Nephron progenitor cell (in vitro differentiated cells): ENCODE results near the gene CLDN18.

Experiments
- DNase-seq: peaks from one replicate; pipeline ENCODE4 v3.0.0; 2021
- H3K27ac Mint-ChIP-seq: 2 replicates; pipeline ENCODE4 v1.8.0; 2021; ENCODE audit warnings: mild to moderate bottlenecking, moderate library complexity, mixed read lengths
- H3K27me3 Mint-ChIP-seq: 2 replicates; pipeline ENCODE4 v1.8.0; 2021; ENCODE audit warnings: mild to moderate bottlenecking, low read depth, mixed read lengths; ENCODE audit not compliant: poor library complexity
- H3K36me3 Mint-ChIP-seq: 2 replicates; pipeline ENCODE4 v1.8.0; 2021; ENCODE audit warnings: low read depth, mixed read lengths
- H3K4me1 Mint-ChIP-seq: 2 replicates; pipeline ENCODE4 v1.8.0; 2021; ENCODE audit warnings: mixed read lengths
- H3K4me3 Mint-ChIP-seq: 2 replicates; pipeline ENCODE4 v1.8.0; 2021; ENCODE audit warnings: mild to moderate bottlenecking, moderate library complexity, mixed read lengths
- H3K9me3 Mint-ChIP-seq: 2 replicates; pipeline ENCODE4 v1.8.0; 2021; ENCODE audit warnings: mild to moderate bottlenecking, moderate library complexity, mixed read lengths
- CTCF ChIP-seq: fragments of 200-600 bp; sonication (generic); IDR thresholded peaks from 2 replicates; pipeline ENCODE4 v1.5.0; 2021; ENCODE audit warnings: antibody characterized with exemption

Gene CLDN18

GRCh38 chr3:138078096-138078495 lies 68.1 kb downstream of the CLDN18 start:
- no peaks in the 10 kb centered on the region for H3K27me3 Mint-ChIP-seq
- peaks cover 18% of the 10 kb centered on the region for H3K4me1 Mint-ChIP-seq
- DNase-seq = no peak
- H3K9me3 Mint-ChIP-seq = peaks cover 17% of the 10 kb centered on the region
- peaks cover 65% of the 10 kb centered on the region for H3K36me3 Mint-ChIP-seq
- no peak overlapping the region for H3K4me3 Mint-ChIP-seq
- TF ChIP-seq CTCF = no peak
- H3K27ac Mint-ChIP-seq = no peak overlapping the region

DNA sequence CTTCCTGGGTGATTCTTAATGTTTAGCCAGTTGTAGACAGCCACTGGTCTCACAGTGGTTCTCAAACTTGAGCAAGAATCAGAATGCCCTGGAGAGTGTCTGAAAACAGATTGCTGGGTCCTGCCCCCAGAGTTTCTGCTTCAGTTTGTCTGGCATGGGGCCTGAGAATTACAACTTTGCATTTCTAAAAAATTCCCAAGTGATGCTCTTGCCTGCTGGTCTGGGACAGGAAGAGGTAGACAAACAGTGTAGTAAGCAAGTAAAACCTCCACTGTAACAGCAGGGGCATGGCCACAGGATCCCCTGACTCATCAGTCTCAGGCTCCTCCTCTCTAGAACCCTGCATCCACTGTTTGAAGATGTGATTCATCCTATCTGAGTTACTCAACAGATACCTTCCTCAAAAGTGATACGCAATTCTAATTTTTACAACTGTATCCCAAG lies 69.0 kb downstream of the CLDN18 start:
- Mint-ChIP-seq H3K9me3 (peaks cover 12% of the 10 kb centered on the region), H3K27ac (no peak overlapping the region), H3K27me3 (no peaks in the 10 kb centered on the region), H3K4me1 (peaks cover 20% of the 10 kb centered on the region), H3K4me3 (no peak overlapping the region), H3K36me3 (peaks cover 65% of the 10 kb centered on the region)
- DNase-seq = no peak
- no peak for TF ChIP-seq CTCF

GRCh38 chr3:138079901-138080300 lies 69.9 kb downstream of the CLDN18 start:
- H3K4me1 Mint-ChIP-seq = peaks cover 20% of the 10 kb centered on the region
- no peak overlapping the region for H3K27ac Mint-ChIP-seq

GRCh38 chr3:138081371-138082084 lies 71.6 kb downstream of the CLDN18 start:
- Mint-ChIP-seq H3K27me3 (no peaks in the 10 kb centered on the region), H3K9me3 (peaks cover 9% of the 10 kb centered on the region), H3K36me3 (peaks cover 60% of the 10 kb centered on the region), H3K27ac (peak overlapping the region; percentile 85), H3K4me3 (no peak overlapping the region), H3K4me1 (peaks cover 20% of the 10 kb centered on the region)
- no peak for DNase-seq
- TF ChIP-seq CTCF = no peak

More at GRCh38 chr3:138079901-138080300, 69.9 kb downstream of the CLDN18 start:
- no peak for TF ChIP-seq CTCF
- peaks cover 10% of the 10 kb centered on the region for H3K9me3 Mint-ChIP-seq
- H3K4me3 Mint-ChIP-seq = no peak overlapping the region
- H3K36me3 Mint-ChIP-seq = peaks cover 66% of the 10 kb centered on the region
- H3K27me3 Mint-ChIP-seq = no peaks in the 10 kb centered on the region
- DNase-seq = no peak

- H3K9me3 Mint-ChIP-seq = peaks cover 9% of the 10 kb centered on the region
- H3K4me3 Mint-ChIP-seq = no peak overlapping the region
- peaks cover 60% of the 10 kb centered on the region for H3K36me3 Mint-ChIP-seq
- H3K27ac Mint-ChIP-seq = peak overlapping the region; percentile 45
- no peak for TF ChIP-seq CTCF
- peaks cover 20% of the 10 kb centered on the region for H3K4me1 Mint-ChIP-seq
- DNase-seq = no peak
- no peaks in the 10 kb centered on the region for H3K27me3 Mint-ChIP-seq
Measured at GRCh38 chr3:138082085-138082991, 72.4 kb downstream of the CLDN18 start.
